Astrocyte of the hippocampus (primary cell): ENCODE results near the gene TLX2.
"Not testable (repeated sequence)": the region's sequence is repeated elsewhere in the genome, so short reads cannot be mapped to it uniquely, and the experiment has no call there.

ENCODE experiments used
- DNase-seq: peaks from one replicate; pipeline ENCODE4 v3.0.0; 2011; ENCODE audit warnings: low read depth, low spot score

TLX2 gene

GRCh38 chr2:74554820-74555531 is 40.7 kb downstream of the TLX2 start:
- DNase-seq = peak; percentile 77

GRCh38 chr2:74555610-74556103 is 41.4 kb downstream of the TLX2 start:
- DNase-seq = no peak

- DNase-seq = no peak
Measured at GRCh38 chr2:74556159-74556558, 41.9 kb downstream of the TLX2 start.

- DNase-seq = no peak
Measured at GRCh38 chr2:74556831-74557370, 42.7 kb downstream of the TLX2 start.

DNA sequence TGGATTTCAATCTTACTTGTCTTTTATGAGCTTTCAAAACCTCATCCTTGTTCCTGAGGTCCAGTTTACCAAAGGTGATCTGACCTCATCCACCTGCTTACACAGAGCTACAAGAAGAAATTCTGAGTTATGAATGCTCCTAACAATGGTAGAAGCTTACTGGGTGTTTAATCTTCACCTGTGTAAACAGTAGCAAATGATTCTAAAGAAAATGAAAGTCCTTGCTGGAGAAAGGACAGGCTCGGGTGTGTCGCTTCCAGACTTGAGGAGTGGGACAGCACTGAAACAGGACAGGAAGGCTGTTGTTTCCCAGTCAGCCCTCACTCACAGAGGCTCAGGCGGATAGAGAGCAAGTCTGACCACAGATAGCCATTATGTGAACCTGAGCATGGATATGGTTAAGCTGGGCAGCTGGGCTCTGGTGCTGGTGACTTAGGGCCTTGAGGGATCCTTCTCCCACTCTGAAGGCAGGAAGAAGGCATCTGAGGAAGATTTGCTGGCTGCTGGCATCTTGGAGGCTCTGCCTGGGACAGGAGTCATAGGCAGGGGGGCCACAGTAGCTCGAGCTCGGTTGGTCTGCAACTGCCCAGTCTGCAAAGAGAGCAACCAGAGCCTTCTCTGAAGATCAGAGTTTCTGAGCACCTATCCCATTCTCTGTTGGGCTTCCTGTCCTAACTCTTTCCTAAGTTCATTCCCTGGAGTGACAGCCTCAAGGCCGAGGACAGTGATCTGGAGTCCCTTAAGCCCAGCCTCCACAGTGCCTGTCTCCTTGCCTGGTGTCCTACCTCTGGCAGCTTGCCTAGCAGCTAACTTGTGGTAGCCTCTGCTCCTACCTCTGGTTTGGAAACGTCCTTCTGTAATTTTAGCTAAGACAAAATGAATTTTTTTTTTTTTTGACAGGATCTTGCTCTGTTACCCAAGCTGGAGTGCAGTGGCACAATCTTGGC is 44.3 kb downstream of the TLX2 start:
- DNase-seq = no peak

DNA sequence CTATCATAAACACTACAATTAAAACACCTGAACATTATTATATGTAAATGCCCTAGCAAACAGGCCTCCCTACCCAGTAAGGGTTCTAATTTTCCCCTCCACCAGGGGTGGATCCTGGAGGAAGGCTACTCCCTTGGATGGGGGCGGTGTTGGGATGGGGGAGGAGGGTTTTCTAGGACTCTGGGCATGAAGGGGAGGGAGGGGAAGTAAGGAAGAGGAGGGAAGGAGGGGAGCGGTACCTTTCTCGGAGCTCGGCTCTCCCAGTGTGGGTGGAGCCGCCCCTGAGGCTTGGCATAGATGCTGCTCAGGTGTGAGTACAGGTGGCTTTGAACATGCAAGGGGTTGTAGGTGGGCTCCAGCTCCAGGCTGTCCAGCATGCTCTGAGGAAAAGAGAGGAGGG is 45.7 kb downstream of the TLX2 start:
- no peak for DNase-seq

GRCh38 chr2:74560591-74560990 is 46.3 kb downstream of the TLX2 start:
- peak; percentile 67 for DNase-seq

- not testable (repeated sequence) for DNase-seq
Measured at GRCh38 chr2:74561022-74561421, 46.8 kb downstream of the TLX2 start.

DNA sequence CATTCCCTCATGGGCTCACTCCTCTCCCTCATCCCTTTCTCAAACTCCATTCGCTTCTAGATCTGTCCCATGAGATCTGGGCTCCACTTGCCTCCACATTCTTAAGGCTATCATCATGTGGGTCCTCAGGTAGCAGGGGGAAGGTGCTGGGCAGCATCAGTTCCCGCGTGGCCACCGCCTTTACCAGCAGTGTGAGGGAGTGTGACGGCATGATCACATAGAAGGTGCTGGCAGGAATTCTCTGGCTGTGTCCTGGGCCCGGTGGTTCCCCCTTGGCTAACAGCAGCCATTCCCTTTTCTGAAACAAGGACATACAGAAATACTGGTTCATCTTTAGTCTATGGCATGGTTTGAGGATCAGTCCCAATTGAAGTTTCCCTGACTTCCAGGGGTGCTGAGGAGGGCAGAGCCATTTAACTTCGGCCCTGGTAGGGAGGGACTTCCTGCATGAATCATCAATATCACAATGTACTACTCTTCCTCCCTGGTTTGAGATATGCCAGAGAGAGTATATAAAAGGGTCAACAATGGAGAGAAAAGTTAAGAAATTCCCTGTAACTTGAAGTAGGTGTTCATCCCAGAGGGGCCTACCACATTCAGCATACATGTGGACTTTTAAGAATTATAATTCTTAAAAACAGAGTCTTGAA is 48.0 kb downstream of the TLX2 start:
- DNase-seq = no peak

GRCh38 chr2:74564222-74564621 is 50.0 kb downstream of the TLX2 start:
- peak; percentile 81 for DNase-seq

- no peak for DNase-seq
Measured at GRCh38 chr2:74566076-74566753, 52.0 kb downstream of the TLX2 start.

GRCh38 chr2:74566754-74567085 is 52.5 kb downstream of the TLX2 start:
- DNase-seq = peak; percentile 95
